MM.1S (cell line): ENCODE data around the gene ZNF514.

ENCODE experiments used
- DNase-seq: peaks from one replicate; pipeline ENCODE4 v3.0.0-alpha.2; 2015
- H2AFZ ChIP-seq: fragments of 300-600 bp; sonication (generic); 2 replicates; pipeline ENCODE4 v1.6.0; 2016; ENCODE audit warnings: antibody characterized with exemption, low read length
- H3F3A ChIP-seq: fragments of 300-600 bp; sonication (generic); 2 replicates; pipeline ENCODE4 v1.6.1; 2016; ENCODE audit warnings: mild to moderate bottlenecking, antibody characterized with exemption, low read length, moderate library complexity, mixed read lengths; ENCODE audit not compliant: insufficient read depth
- H3K27ac ChIP-seq: fragments of 300-600 bp; sonication (generic); 2 replicates; pipeline ENCODE4 v1.5.1; 2016; ENCODE audit warnings: mild to moderate bottlenecking, low read length
- H3K27me3 ChIP-seq: fragments of 300-600 bp; sonication (generic); replicated peaks from 2 replicates; pipeline ENCODE4 v1.6.0; 2016; ENCODE audit warnings: low read length; ENCODE audit not compliant: insufficient read depth
- H3K36me3 ChIP-seq: fragments of 300-600 bp; sonication (generic); replicated peaks from 2 replicates; pipeline ENCODE4 v1.6.1; 2016; ENCODE audit warnings: mild to moderate bottlenecking, low read length, mixed read lengths; ENCODE audit not compliant: insufficient read depth
- H3K4me1 ChIP-seq: fragments of 300-600 bp; sonication (generic); 2 replicates; pipeline ENCODE4 v1.6.1; 2016; ENCODE audit warnings: low read length, mixed read lengths
- H3K4me2 ChIP-seq: fragments of 300-600 bp; sonication (generic); 2 replicates; pipeline ENCODE4 v1.6.0; 2016; ENCODE audit warnings: low read depth, low read length
- H3K4me3 ChIP-seq: fragments of 300-600 bp; sonication (generic); 2 replicates; pipeline ENCODE4 v1.5.1; 2016; ENCODE audit warnings: low read length, mixed read lengths
- H3K79me2 ChIP-seq: fragments of 300-600 bp; sonication (generic); 2 replicates; pipeline ENCODE4 v1.6.1; 2016; ENCODE audit warnings: mixed run types, low read length, mixed read lengths
- H3K9ac ChIP-seq: fragments of 300-600 bp; sonication (generic); 2 replicates; pipeline ENCODE4 v1.6.1; 2016; ENCODE audit warnings: low read length, mixed read lengths
- H3K9me2 ChIP-seq: fragments of 300-600 bp; sonication (generic); replicated peaks from 2 replicates; pipeline ENCODE4 v1.6.1; 2016; ENCODE audit warnings: mild to moderate bottlenecking, low read length, mixed read lengths; ENCODE audit not compliant: insufficient read depth
- H3K9me3 ChIP-seq: fragments of 300-600 bp; sonication (generic); replicated peaks from 2 replicates; pipeline ENCODE4 v1.6.1; 2016; ENCODE audit warnings: mild to moderate bottlenecking, low read length, mixed read lengths; ENCODE audit not compliant: insufficient read depth
- H4K20me1 ChIP-seq: fragments of 300-600 bp; sonication (generic); 2 replicates; pipeline ENCODE4 v1.6.1; 2016; ENCODE audit warnings: mild to moderate bottlenecking, low read length, moderate library complexity, mixed read lengths; ENCODE audit not compliant: insufficient read depth
- CTCF ChIP-seq: fragments of 300-600 bp; sonication (generic); IDR thresholded peaks from 2 replicates; pipeline ENCODE4 v1.5.1; 2016; ENCODE audit warnings: antibody characterized with exemption, low read length, mixed read lengths
- EZH2 ChIP-seq: fragments of 300-600 bp; sonication (generic); optimal IDR thresholded peaks from 2 replicates; pipeline ENCODE3; 2017; ENCODE audit warnings: low read depth, mild to moderate bottlenecking, antibody characterized with exemption, low read length, mixed read lengths
- EZH2phosphoT487 ChIP-seq: fragments of 300-600 bp; sonication (generic); IDR thresholded peaks from 2 replicates; pipeline ENCODE4 v1.6.1; 2018; ENCODE audit warnings: antibody characterized with exemption, low read length

The ZNF514 gene

GRCh38 chr2:95121093-95121406 is 38.6 kb downstream of the ZNF514 start:
- Histone ChIP-seq H3K9ac (peak overlapping the region; percentile 95), H3F3A (no peaks in the 10 kb centered on the region), H3K4me3 (peak overlapping the region; percentile 86), H3K36me3 (no peaks in the 10 kb centered on the region; the same call in 1 of the 2 replicates), H3K9me3 (no peaks in the 10 kb centered on the region), H4K20me1 (0 out of 2 replicates have a peak, but pooled peaks cover 7% of the 10 kb centered on the region), H3K27ac (peak overlapping the region; percentile 77; the same call in 1 of the 2 replicates), H3K27me3 (no peaks in the 10 kb centered on the region), H3K4me2 (peak overlapping the region; percentile 62; the same call in 1 of the 2 replicates), H3K9me2 (no peaks in the 10 kb centered on the region), H2AFZ (peak overlapping the region; percentile 76), H3K4me1 (peaks cover 14% of the 10 kb centered on the region), H3K79me2 (peaks cover 54% of the 10 kb centered on the region)
- no peak for DNase-seq
- TF ChIP-seq EZH2 (no peak), CTCF (no peak), EZH2phosphoT487 (no peak)

- no peaks in the 10 kb centered on the region for H3F3A ChIP-seq
- no peak overlapping the region for H3K4me2 ChIP-seq
- H3K9me2 ChIP-seq = no peaks in the 10 kb centered on the region
- H3K79me2 ChIP-seq = peaks cover 80% of the 10 kb centered on the region
- H2AFZ ChIP-seq = no peak overlapping the region
- no peak overlapping the region for H3K27ac ChIP-seq
- H3K27me3 ChIP-seq = no peaks in the 10 kb centered on the region
- H3K36me3 ChIP-seq = peaks cover 11% of the 10 kb centered on the region
- H3K4me3 ChIP-seq = no peak overlapping the region
- H4K20me1 ChIP-seq = peaks cover 16% of the 10 kb centered on the region; the same call in 1 of the 2 replicates
- H3K9ac ChIP-seq = no peak overlapping the region
- peaks cover 9% of the 10 kb centered on the region for H3K4me1 ChIP-seq
- H3K9me3 ChIP-seq = no peaks in the 10 kb centered on the region
- TF ChIP-seq EZH2 (no peak), CTCF (peak; percentile 78)
- peak; percentile 77 for DNase-seq
These were observed 44.2 kb downstream of the ZNF514 start for GRCh38 chr2:95115418-95115817.

GRCh38 chr2:95113464-95113863 is 46.2 kb downstream of the ZNF514 start:
- peaks cover 18% of the 10 kb centered on the region for H3K36me3 ChIP-seq
- DNase-seq = no peak
- no peak overlapping the region for H3K4me3 ChIP-seq
- no peaks in the 10 kb centered on the region for H3F3A ChIP-seq
- TF ChIP-seq CTCF = no peak
- TF ChIP-seq EZH2 = no peak
- TF ChIP-seq EZH2phosphoT487 = no peak
- no peaks in the 10 kb centered on the region for H3K4me1 ChIP-seq
- H3K79me2 ChIP-seq = peaks cover 60% of the 10 kb centered on the region
- H3K4me2 ChIP-seq = no peak overlapping the region
- no peaks in the 10 kb centered on the region for H3K27me3 ChIP-seq
- H4K20me1 ChIP-seq = peaks cover 14% of the 10 kb centered on the region; the same call in 1 of the 2 replicates
- H3K9me3 ChIP-seq = no peaks in the 10 kb centered on the region
- no peak overlapping the region for H3K9ac ChIP-seq
- no peak overlapping the region for H3K27ac ChIP-seq
- H2AFZ ChIP-seq = no peak overlapping the region
- H3K9me2 ChIP-seq = no peaks in the 10 kb centered on the region

GRCh38 chr2:95110395-95110794 is 49.3 kb downstream of the ZNF514 start:
- no peaks in the 10 kb centered on the region for H3F3A ChIP-seq
- H3K4me2 ChIP-seq = no peak overlapping the region
- H3K9ac ChIP-seq = no peak overlapping the region
- H3K9me3 ChIP-seq = no peaks in the 10 kb centered on the region
- no peak overlapping the region for H3K27ac ChIP-seq
- peaks cover 25% of the 10 kb centered on the region for H3K36me3 ChIP-seq
- no peaks in the 10 kb centered on the region for H3K4me1 ChIP-seq
- TF ChIP-seq CTCF (no peak), EZH2phosphoT487 (no peak), EZH2 (no peak)
- H3K4me3 ChIP-seq = no peak overlapping the region
- H3K79me2 ChIP-seq = peaks cover 36% of the 10 kb centered on the region
- no peak for DNase-seq
- no peaks in the 10 kb centered on the region for H3K9me2 ChIP-seq
- H4K20me1 ChIP-seq = 0 out of 2 replicates have a peak, but pooled peaks cover 5% of the 10 kb centered on the region
- H2AFZ ChIP-seq = no peak overlapping the region
- H3K27me3 ChIP-seq = no peaks in the 10 kb centered on the region
